HG02973 (cell line): ENCODE results near the gene SPRR1A.
"Not testable (repeated sequence)": the region's sequence is repeated elsewhere in the genome, so short reads cannot be mapped to it uniquely, and the experiment has no call there.

Experiments used
- ATAC-seq: cut with Tn5 transposase; IDR thresholded peaks from one replicate; pipeline ENCODE4 v1.9.1; 2021; ENCODE audit warnings: moderate library complexity; ENCODE audit not compliant: unreplicated experiment

Gene SPRR1A

GRCh38 chr1:152972196-152972886 lies 11.5 kb upstream of the SPRR1A start:
- ATAC-seq, result no peak

- no peak for ATAC-seq
Observed at GRCh38 chr1:152976688-152977087, 7.2 kb upstream of the SPRR1A start.

GRCh38 chr1:152977614-152978013 lies 6.3 kb upstream of the SPRR1A start:
- ATAC-seq, result no peak

GRCh38 chr1:152980676-152981075 lies 3.2 kb upstream of the SPRR1A start:
- ATAC-seq, result no peak

- ATAC-seq, result no peak
Observed at GRCh38 chr1:152981146-152981871, 2.6 kb upstream of the SPRR1A start.

- no peak for ATAC-seq
Observed at GRCh38 chr1:152982076-152982475, 1.8 kb upstream of the SPRR1A start.

GRCh38 chr1:152983234-152983633 lies 647 bp upstream of the SPRR1A start:
- ATAC-seq, result no peak

- no peak for ATAC-seq
Observed at GRCh38 chr1:152986578-152986977, 2.7 kb downstream of the SPRR1A start.

GRCh38 chr1:152993186-152993585 lies 9.3 kb downstream of the SPRR1A start:
- ATAC-seq, result no peak

- no peak for ATAC-seq
Observed at GRCh38 chr1:152995842-152996241, 12.0 kb downstream of the SPRR1A start.

- ATAC-seq, result no peak
Observed at GRCh38 chr1:152996633-152997400, 12.9 kb downstream of the SPRR1A start.

- no peak for ATAC-seq
Observed at GRCh38 chr1:152997901-152998300, 14.0 kb downstream of the SPRR1A start.

- ATAC-seq, result no peak
Observed at GRCh38 chr1:152998476-152998875, 14.6 kb downstream of the SPRR1A start.

- ATAC-seq, result no peak
Observed at GRCh38 chr1:152999818-153000217, 15.9 kb downstream of the SPRR1A start.

- ATAC-seq, result no peak
Observed at GRCh38 chr1:153000294-153000693, 16.4 kb downstream of the SPRR1A start.

GRCh38 chr1:153001382-153001781 lies 17.5 kb downstream of the SPRR1A start, which contains the start of gene SPRR3:
Gene SPRR3 (plus strand): TSS chr1:153001749. CDS start chr1:153003021, 1,272 bp downstream.
- ATAC-seq, result no peak

GRCh38 chr1:153011235-153011758 lies 27.4 kb downstream of the SPRR1A start:
- not testable (repeated sequence) for ATAC-seq

GRCh38 chr1:153021829-153022228 lies 37.9 kb downstream of the SPRR1A start:
- not testable (repeated sequence) for ATAC-seq

- ATAC-seq, result not testable (repeated sequence)
Observed at GRCh38 chr1:153022340-153022739, 38.5 kb downstream of the SPRR1A start.

- no peak for ATAC-seq
Observed at GRCh38 chr1:153023109-153023508, 39.2 kb downstream of the SPRR1A start.

- ATAC-seq, result no peak
Observed at GRCh38 chr1:153024413-153024812, 40.5 kb downstream of the SPRR1A start.
